Mesothelial cell of epicardium (in vitro differentiated cells): ENCODE measurements around the gene FBN3. TPM values are rescaled to one million over a fixed set of nuclear protein-coding genes. Genes with fewer than 3 reads are reported as not detected.
A peak's percentile ranks its signal among the peaks of the same experiment; 100 is the strongest.

ENCODE experiments used
- DNase-seq, 2 experiments: peaks; one replicate each; pipeline ENCODE4 v3.0.0; 2021; ENCODE audit warnings: low spot score in 2 of 2; ENCODE audit not compliant: unreplicated experiment in 2 of 2
- H3K27ac Mint-ChIP-seq: 2 replicates; pipeline ENCODE4 v1.8.0; 2021; ENCODE audit warnings: mixed read lengths
- H3K27me3 Mint-ChIP-seq: 2 replicates; pipeline ENCODE4 v1.8.0; 2021; ENCODE audit warnings: low read depth, mixed read lengths
- H3K36me3 Mint-ChIP-seq: 2 replicates; pipeline ENCODE4 v1.8.0; 2021; ENCODE audit warnings: mixed read lengths
- H3K4me1 Mint-ChIP-seq: 2 replicates; pipeline ENCODE4 v1.8.0; 2021; ENCODE audit warnings: mixed read lengths
- H3K4me3 Mint-ChIP-seq: 2 replicates; pipeline ENCODE4 v1.8.0; 2021; ENCODE audit warnings: mild to moderate bottlenecking, moderate library complexity, mixed read lengths
- H3K9me3 Mint-ChIP-seq: 2 replicates; pipeline ENCODE4 v1.8.0; 2021; ENCODE audit warnings: mixed read lengths
- total RNA-seq: library from RNA; stranded (reverse); gene quantifications from 3 replicates; pipeline ENCODE4 v1.2.1, GENCODE V29; 2021
- TF ChIP-seq, protein P1 (sequence below): fragments of 200-600 bp; sonication (generic); IDR thresholded peaks from one replicate; pipeline ENCODE4 v1.5.0; 2021; ENCODE audit warnings: antibody characterized with exemption; ENCODE audit not compliant: unreplicated experiment

Gene FBN3
- total RNA-seq, 1 donor from 2014 or later, result 120 TPM

DNA sequence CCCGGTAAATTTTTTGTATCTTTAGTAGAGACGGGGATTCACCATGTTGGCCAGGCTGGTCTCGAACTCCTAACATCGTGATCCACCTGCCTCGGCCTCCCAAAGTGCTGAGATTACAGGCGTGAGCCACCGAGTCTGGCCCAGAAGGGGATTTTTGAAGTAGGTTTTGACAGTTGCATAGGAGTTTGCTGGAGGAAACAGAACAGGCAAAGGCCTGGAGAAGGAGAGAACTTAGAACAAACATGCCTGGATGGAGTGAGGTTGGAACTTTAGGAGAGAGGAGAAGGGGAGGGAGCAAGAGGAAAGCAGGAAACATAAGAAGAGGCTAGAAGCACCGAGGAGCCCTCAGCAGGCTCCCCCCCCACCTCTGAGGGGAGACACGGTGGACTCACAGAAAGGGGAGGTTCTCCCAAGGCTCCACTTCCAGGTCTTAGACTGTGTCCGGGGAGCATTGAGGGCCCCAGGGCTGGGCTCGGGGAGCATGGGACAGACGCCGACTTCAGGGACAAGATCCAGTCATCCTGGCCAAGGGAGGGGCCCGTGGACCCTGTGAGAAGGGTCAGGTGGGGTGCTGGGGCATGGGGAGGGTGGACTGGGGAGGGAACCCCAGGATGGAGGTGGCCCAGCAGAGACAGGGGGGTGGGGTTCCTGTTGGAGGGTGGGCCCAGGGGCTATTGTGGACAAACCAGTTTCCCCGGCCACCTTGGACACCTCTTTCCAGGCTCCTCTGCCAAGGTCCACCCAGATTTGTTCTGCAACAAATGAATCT, 1.8 kb upstream of the FBN3 start:
- Mint-ChIP-seq H3K27me3 (no peaks in the 10 kb centered on the region), H3K9me3 (no peaks in the 10 kb centered on the region), H3K4me1 (peaks cover 46% of the 10 kb centered on the region), H3K36me3 (no peaks in the 10 kb centered on the region), H3K4me3 (peak overlapping the region; percentile 23), H3K27ac (no peak overlapping the region)
- DNase-seq, result no peak
- TF ChIP-seq, protein P1, sequence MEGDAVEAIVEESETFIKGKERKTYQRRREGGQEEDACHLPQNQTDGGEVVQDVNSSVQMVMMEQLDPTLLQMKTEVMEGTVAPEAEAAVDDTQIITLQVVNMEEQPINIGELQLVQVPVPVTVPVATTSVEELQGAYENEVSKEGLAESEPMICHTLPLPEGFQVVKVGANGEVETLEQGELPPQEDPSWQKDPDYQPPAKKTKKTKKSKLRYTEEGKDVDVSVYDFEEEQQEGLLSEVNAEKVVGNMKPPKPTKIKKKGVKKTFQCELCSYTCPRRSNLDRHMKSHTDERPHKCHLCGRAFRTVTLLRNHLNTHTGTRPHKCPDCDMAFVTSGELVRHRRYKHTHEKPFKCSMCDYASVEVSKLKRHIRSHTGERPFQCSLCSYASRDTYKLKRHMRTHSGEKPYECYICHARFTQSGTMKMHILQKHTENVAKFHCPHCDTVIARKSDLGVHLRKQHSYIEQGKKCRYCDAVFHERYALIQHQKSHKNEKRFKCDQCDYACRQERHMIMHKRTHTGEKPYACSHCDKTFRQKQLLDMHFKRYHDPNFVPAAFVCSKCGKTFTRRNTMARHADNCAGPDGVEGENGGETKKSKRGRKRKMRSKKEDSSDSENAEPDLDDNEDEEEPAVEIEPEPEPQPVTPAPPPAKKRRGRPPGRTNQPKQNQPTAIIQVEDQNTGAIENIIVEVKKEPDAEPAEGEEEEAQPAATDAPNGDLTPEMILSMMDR, result no peak

DNA sequence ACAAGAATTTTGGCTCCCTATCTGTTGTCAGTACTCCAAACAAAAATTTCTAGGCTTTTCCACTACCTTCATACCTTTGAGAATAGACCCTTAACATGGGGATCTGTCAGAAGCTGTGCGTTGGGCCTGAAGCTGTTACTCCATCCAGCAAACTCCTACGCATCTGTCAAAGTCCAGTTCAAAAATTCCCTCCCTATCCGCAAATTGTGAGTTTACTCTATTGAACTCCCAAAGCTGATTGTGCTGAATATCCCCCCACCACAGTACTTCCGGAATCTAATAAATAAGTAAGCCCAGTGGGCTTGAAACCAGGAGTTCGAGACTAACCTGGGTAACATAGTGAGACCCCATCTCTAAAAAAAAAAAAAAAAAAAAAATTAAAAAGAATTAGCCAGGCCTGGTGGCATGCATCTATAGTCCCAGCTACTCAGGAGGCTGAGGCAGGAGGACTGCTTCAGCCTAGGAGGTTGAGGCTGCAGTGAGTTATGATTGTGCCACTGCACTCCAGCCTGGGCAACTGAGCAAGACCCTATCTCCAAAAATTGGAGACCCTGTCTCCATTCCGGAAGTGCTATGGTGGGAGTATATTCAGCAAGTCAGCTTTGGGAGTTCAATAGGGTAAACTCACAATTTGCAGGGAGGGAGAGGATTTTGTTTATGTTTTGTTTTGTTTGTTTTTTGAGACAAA, 930 bp upstream of the FBN3 start:
- DNase-seq, result no peak
- Mint-ChIP-seq H3K36me3 (no peaks in the 10 kb centered on the region), H3K27ac (peak overlapping the region; percentile 91), H3K27me3 (no peaks in the 10 kb centered on the region), H3K4me1 (peaks cover 46% of the 10 kb centered on the region), H3K4me3 (peak overlapping the region; percentile 72), H3K9me3 (no peaks in the 10 kb centered on the region)
- TF ChIP-seq, protein P1, result no peak

DNA sequence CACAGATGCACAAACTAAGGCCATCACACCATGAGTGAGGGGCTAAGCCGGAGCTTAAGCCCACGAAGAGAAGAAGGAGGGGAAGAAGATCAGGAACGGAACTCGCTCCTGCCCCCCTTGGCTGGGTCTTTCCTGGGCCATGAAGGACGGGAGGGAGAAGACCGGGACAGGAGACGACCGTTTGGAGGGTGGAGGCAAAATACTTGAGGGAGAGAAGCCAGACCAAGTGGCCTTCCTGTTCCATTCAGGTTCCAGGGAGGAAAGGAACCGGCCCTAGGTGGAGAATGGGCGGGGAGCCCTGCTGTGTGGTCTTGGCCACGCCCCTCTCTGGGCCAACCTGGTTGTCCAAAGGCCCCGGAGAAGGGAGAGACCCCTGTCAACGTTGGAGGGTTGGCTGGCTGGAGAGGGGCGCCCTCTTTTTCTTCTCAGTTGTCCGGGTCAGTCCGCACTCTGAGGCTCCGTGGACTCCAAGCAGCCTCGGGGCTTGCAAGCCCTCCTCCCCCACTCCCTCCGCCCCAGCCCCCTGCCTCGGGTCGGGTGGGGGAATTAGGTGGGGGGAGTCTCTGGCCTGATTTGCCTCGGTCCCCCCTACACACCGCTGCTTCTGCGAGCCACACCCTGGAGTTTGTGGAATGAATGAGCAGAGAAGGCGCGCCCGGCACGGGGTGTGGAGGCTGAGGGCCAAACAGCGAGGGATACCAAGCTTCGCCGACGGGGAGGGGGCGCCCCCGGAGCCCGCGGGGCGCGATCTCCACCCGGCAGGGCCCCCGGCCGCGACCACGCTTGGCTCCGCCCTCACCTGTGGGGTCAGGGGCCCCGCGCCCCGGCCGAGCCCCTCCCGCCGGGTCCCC, 757 bp downstream of the FBN3 start:
- peak in 1 of 2 experiments; percentile 77 for DNase-seq
- H3K36me3 Mint-ChIP-seq, result no peaks in the 10 kb centered on the region
- H3K9me3 Mint-ChIP-seq, result no peaks in the 10 kb centered on the region
- TF ChIP-seq, protein P1, result no peak
- H3K27me3 Mint-ChIP-seq, result no peaks in the 10 kb centered on the region
- peaks cover 40% of the 10 kb centered on the region for H3K4me1 Mint-ChIP-seq
- peak overlapping the region; percentile 90 for H3K27ac Mint-ChIP-seq
- peak overlapping the region; percentile 81 for H3K4me3 Mint-ChIP-seq

DNA sequence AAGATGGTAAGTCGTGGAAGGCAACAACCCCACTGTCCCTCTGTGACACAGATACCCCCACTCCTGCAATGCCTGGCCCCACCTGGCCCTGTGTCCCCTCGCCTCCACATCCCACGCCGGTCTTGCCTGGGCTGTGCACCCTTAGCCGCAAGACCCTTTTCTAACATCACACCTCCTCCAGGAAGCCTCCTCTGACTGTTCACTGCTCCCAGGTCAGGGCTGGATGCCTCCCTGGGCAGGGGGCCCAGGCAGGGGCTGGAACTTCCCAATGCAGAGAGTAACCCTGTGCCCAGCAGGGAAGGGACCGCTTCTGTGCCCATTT, 1.3 kb downstream of the FBN3 start:
- DNase-seq, result no peak
- H3K36me3 Mint-ChIP-seq, result no peaks in the 10 kb centered on the region
- no peaks in the 10 kb centered on the region for H3K9me3 Mint-ChIP-seq
- H3K4me1 Mint-ChIP-seq, result peaks cover 46% of the 10 kb centered on the region
- H3K27ac Mint-ChIP-seq, result peak overlapping the region; percentile 90
- H3K4me3 Mint-ChIP-seq, result peak overlapping the region; percentile 81
- TF ChIP-seq, protein P1, result no peak
- no peaks in the 10 kb centered on the region for H3K27me3 Mint-ChIP-seq

DNA sequence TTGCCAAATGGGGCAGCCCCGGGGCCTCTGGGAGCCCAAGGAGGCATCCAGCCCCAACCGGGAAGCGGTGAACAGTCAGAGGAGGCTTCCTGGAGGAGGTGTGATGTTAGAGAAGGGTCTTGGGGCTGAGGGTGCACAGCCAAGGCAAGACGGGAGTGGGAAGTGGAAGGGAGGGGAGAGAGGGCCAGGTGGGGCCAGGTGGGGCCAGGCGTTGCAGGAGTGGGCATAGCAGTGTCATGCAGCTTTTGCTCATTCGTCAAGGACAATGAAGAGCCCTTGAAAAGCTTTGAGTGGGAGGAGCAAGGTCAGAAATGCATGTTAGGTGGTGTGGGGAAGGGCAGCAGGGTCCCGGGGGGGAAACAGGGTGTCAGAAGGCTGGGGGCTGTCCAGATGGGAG, 1.8 kb downstream of the FBN3 start:
- no peak for DNase-seq
- no peaks in the 10 kb centered on the region for H3K27me3 Mint-ChIP-seq
- peak overlapping the region; percentile 81 for H3K4me3 Mint-ChIP-seq
- no peaks in the 10 kb centered on the region for H3K36me3 Mint-ChIP-seq
- TF ChIP-seq, protein P1, result no peak
- no peaks in the 10 kb centered on the region for H3K9me3 Mint-ChIP-seq
- peaks cover 51% of the 10 kb centered on the region for H3K4me1 Mint-ChIP-seq
- peak overlapping the region; percentile 51 for H3K27ac Mint-ChIP-seq
